Right lobe of liver (tissue), 6 donors: Measurements from ENCODE around the gene TRIM69. TPM values are rescaled to one million over a fixed set of nuclear protein-coding genes. Genes with fewer than 3 reads are reported as not detected.
"Not testable (repeated sequence)": the region's sequence is repeated elsewhere in the genome, so short reads cannot be mapped to it uniquely, and the experiment has no call there.

Experiments
- ATAC-seq, 4 donors: fragments of 200-7000 bp; cut with Tn5 transposase; one replicate each; pipeline ENCODE4 v1.9.1; 2020; ENCODE audit warnings: mild to moderate bottlenecking in 4 of 4, moderate library complexity in 4 of 4
- DNase-seq, 3 donors: peaks; one replicate each; pipeline ENCODE4 v3.0.0-alpha.2; 2020
- H3K27ac ChIP-seq, 3 donors: fragments of 200-600 bp; one replicate each; pipeline ENCODE4 v1.8.0; 2022
- H3K27me3 ChIP-seq, 2 donors: fragments of 200-600 bp; one replicate each; pipeline ENCODE4 v1.8.0; 2022
- H3K36me3 ChIP-seq, 4 donors: fragments of 200-600 bp; sonication (generic) in 1 of 4; one replicate each; pipeline versions ENCODE4 v1.5.1 to v1.8.0; 2017 to 2022; ENCODE audit warnings: control low read depth in 1 of 4
- H3K4me1 ChIP-seq, 4 donors: fragments of 200-600 bp; sonication (generic) in 1 of 4; one replicate each; pipeline versions ENCODE4 v1.5.1 to v1.8.0; 2017 to 2022; ENCODE audit warnings: control low read depth in 1 of 4
- H3K4me3 ChIP-seq, 3 donors: fragments of 200-600 bp; one replicate each; pipeline ENCODE4 v1.8.0; 2022
- H3K9me3 ChIP-seq, 4 donors: fragments of 200-600 bp; sonication (generic) in 1 of 4; one replicate each; pipeline versions ENCODE4 v1.5.1 to v1.8.0; 2017 to 2022; ENCODE audit warnings: control low read depth in 1 of 4
- CTCF ChIP-seq, 4 donors: fragments of 200-600 bp in 3 of 4; fragments of 450-650 bp in 1 of 4; IDR thresholded peaks; one replicate each; pipeline versions ENCODE4 v1.5.1 to v1.8.0; 2016 to 2022; ENCODE audit warnings: antibody characterized with exemption in 4 of 4, mild to moderate bottlenecking in 2 of 4
- POLR2A ChIP-seq: fragments of 450-650 bp; IDR thresholded peaks from one replicate; pipeline ENCODE4 v1.6.1; 2017; ENCODE audit warnings: antibody characterized with exemption, mild to moderate bottlenecking
- WGBS: methylation state at CpG from one replicate; pipeline ENCODE4 v1.1.6; 2018; ENCODE audit warnings: low coverage, low lambda C conversion rate; ENCODE audit not compliant: insufficient coverage; ENCODE audit errors: missing lambda C conversion rate; 5-methylcytosine and 5-hydroxymethylcytosine counted together
- intact Hi-C, 2 donors: fragments of 100-400 bp; cut with DNase I; formaldehyde crosslinking; loops; one replicate each; pipeline versions ENCODE4 v1.11.2 to v1.14.1; 2022
- total RNA-seq, 6 experiments: library from RNA; depleted of rRNA in 2 of 6; stranded (reverse); fragments of >200 nt in 2 of 6; fragmentation: NEBNext Ultra II Directional in 3 of 6; extraction: Animal tissue kit (Norgen Biotek cat#: 25700) in 3 of 6; gene quantifications; one replicate each; pipeline versions ENCODE4 v1.1.0 to v1.2.4, GENCODE V29; 2016 to 2023
- donor health status: DM: no; HTN: yes; CAD: no.
- donor health status: DM: no; HTN: no; CAD: no.
- donor health status: DM: no; HTN: no; CAD: no.
- donor health status: DM: no; HTN: yes; CAD: no.
- donor health status: DM: no; HTN: yes; CAD: no.

Gene TRIM69
- total RNA-seq, 6 experiments from 2014 or later: 3.8 to 16.9 (median 6.5) TPM

- no peak for TF ChIP-seq POLR2A
- no peak for TF ChIP-seq CTCF (IDR thresholded peaks at IDR 0.05)
- DNase-seq (no peak), ATAC-seq (no peak)
- Histone ChIP-seq H3K36me3 (no peaks in the 10 kb centered on the region), H3K27ac (no peak overlapping the region), H3K4me1 (no peaks in the 10 kb centered on the region), H3K27me3 (no peaks in the 10 kb centered on the region), H3K9me3 (no peaks in the 10 kb centered on the region), H3K4me3 (no peak overlapping the region)
- intact Hi-C loops: no loop called here
- 100% methylated on average over 1 of the region's 1 CpG for WGBS
Measured at GRCh38 chr15:44753345-44753744, 17.0 kb downstream of the TRIM69 start.

- no peak overlapping the region for H3K27ac ChIP-seq
- peaks cover 0 to 3% (median 0%) of the 10 kb centered on the region in 4 donors for H3K4me1 ChIP-seq
- TF ChIP-seq CTCF (IDR thresholded peaks at IDR 0.05) (no peak), POLR2A (no peak)
- no peaks in the 10 kb centered on the region for H3K27me3 ChIP-seq
- H3K36me3 ChIP-seq: no peaks in the 10 kb centered on the region
- DNase-seq (no peak), ATAC-seq (no peak)
- H3K4me3 ChIP-seq: no peak overlapping the region
- no peaks in the 10 kb centered on the region for H3K9me3 ChIP-seq
- intact Hi-C loops: no loop called here
- WGBS: 92% methylated on average over 2 of the region's 2 CpGs
Measured at GRCh38 chr15:44763187-44763586, 26.9 kb downstream of the TRIM69 start.

- Histone ChIP-seq H3K27me3 (no peaks in the 10 kb centered on the region), H3K36me3 (no peaks in the 10 kb centered on the region), H3K4me1 (peaks cover 0 to 3% (median 0%) of the 10 kb centered on the region in 4 donors), H3K4me3 (no peak overlapping the region), H3K27ac (no peak overlapping the region), H3K9me3 (no peaks in the 10 kb centered on the region)
- no peak for ATAC-seq
- 49% methylated on average over 3 of the region's 3 CpGs for WGBS
- no peak for DNase-seq
- TF ChIP-seq CTCF (IDR thresholded peaks at IDR 0.05): no peak
- no peak for TF ChIP-seq POLR2A
- intact Hi-C loops: no loop called here
Measured at GRCh38 chr15:44763848-44764247, 27.5 kb downstream of the TRIM69 start.

GRCh38 chr15:44765036-44765435 is 28.7 kb downstream of the TRIM69 start:
- no peak for TF ChIP-seq CTCF (IDR thresholded peaks at IDR 0.05)
- no peak for TF ChIP-seq POLR2A
- no peak for DNase-seq
- Histone ChIP-seq H3K36me3 (no peaks in the 10 kb centered on the region), H3K27me3 (no peaks in the 10 kb centered on the region), H3K4me1 (peaks cover 0 to 3% (median 0%) of the 10 kb centered on the region in 4 donors), H3K27ac (no peak overlapping the region), H3K9me3 (no peaks in the 10 kb centered on the region), H3K4me3 (no peak overlapping the region)
- intact Hi-C loops: no loop called here
- ATAC-seq: no peak
- WGBS: 16% methylated on average over 3 of the region's 3 CpGs

- intact Hi-C loops: no loop called here
- H3K4me3 ChIP-seq: no peak overlapping the region
- WGBS: 66% methylated on average over 5 of the region's 5 CpGs
- no peaks in the 10 kb centered on the region for H3K36me3 ChIP-seq
- no peaks in the 10 kb centered on the region for H3K27me3 ChIP-seq
- no peak for ATAC-seq
- TF ChIP-seq CTCF (IDR thresholded peaks at IDR 0.05): no peak
- TF ChIP-seq POLR2A: no peak
- H3K9me3 ChIP-seq: no peaks in the 10 kb centered on the region
- DNase-seq: no peak
- H3K27ac ChIP-seq: no peak overlapping the region
- H3K4me1 ChIP-seq: no peaks in the 10 kb centered on the region
Measured at GRCh38 chr15:44769521-44769920, 33.2 kb downstream of the TRIM69 start.

- H3K27me3 ChIP-seq, H3K4me1 ChIP-seq, ATAC-seq, H3K9me3 ChIP-seq, H3K36me3 ChIP-seq, H3K4me3 ChIP-seq, intact Hi-C loops, H3K27ac ChIP-seq, DNase-seq: not testable (repeated sequence)
- WGBS: 76% methylated on average over 5 of the region's 5 CpGs
Measured at GRCh38 chr15:44770715-44771114, 34.4 kb downstream of the TRIM69 start.
